PC-3 (cell line): Measurements from ENCODE around the gene RALGAPA1.

Experiments used
- EZH2 ChIP-seq: fragments of 300-600 bp; sonication (generic); IDR thresholded peaks from one replicate; pipeline ENCODE4 v1.6.1; 2017; ENCODE audit warnings: antibody characterized with exemption, mild to moderate bottlenecking, low read length; ENCODE audit not compliant: unreplicated experiment
- EZH2phosphoT487 ChIP-seq: fragments of 300-600 bp; sonication (generic); IDR thresholded peaks from 2 replicates; pipeline ENCODE4 v1.6.1; 2018; ENCODE audit warnings: mild to moderate bottlenecking, antibody characterized with exemption, low read length, borderline replicate concordance
- TF ChIP-seq, protein P1 (sequence below): fragments of 300-600 bp; sonication (generic); conservative IDR thresholded peaks from 2 replicates; pipeline ENCODE4 v1.5.1; 2017; ENCODE audit warnings: antibody characterized with exemption, low read depth, mild to moderate bottlenecking, low read length

GRCh38 chr14:35786856-35787255, 22.2 kb downstream of the RALGAPA1 start:
- TF ChIP-seq, protein P1, sequence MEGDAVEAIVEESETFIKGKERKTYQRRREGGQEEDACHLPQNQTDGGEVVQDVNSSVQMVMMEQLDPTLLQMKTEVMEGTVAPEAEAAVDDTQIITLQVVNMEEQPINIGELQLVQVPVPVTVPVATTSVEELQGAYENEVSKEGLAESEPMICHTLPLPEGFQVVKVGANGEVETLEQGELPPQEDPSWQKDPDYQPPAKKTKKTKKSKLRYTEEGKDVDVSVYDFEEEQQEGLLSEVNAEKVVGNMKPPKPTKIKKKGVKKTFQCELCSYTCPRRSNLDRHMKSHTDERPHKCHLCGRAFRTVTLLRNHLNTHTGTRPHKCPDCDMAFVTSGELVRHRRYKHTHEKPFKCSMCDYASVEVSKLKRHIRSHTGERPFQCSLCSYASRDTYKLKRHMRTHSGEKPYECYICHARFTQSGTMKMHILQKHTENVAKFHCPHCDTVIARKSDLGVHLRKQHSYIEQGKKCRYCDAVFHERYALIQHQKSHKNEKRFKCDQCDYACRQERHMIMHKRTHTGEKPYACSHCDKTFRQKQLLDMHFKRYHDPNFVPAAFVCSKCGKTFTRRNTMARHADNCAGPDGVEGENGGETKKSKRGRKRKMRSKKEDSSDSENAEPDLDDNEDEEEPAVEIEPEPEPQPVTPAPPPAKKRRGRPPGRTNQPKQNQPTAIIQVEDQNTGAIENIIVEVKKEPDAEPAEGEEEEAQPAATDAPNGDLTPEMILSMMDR = no peak
- no peak for TF ChIP-seq EZH2phosphoT487
- TF ChIP-seq EZH2 = no peak
